ENCODE measurements around the gene OR1F1. TPM values are rescaled to one million over a fixed set of nuclear protein-coding genes. Genes with fewer than 3 reads are reported as not detected.

The OR1F1 gene
- total and polyA plus RNA-seq, 9 of the 15 experiments (the other 6 are each of a cell fraction or from before 2014, with no cell fraction given) = 0.15 to 0.61 (median 0.35) TPM; not detected in 3

GRCh38 chr16:3214904-3215600 lies 27.0 kb downstream of the OR1F1 start:
- Histone ChIP-seq H3K27me3 (ENCODE audit: control insufficient read depth in 2 of 2, insufficient read depth in 2 of 2, low read length in 2 of 2) (peaks cover 14 to 33% of the 10 kb centered on the region in 2 experiments), H3K9me3 (replicated peaks; ENCODE audit: control insufficient read depth, insufficient read depth, low read depth, low read length) (peaks cover 2% of the 10 kb centered on the region; the same call in 1 of the 2 replicates), H4K20me1 (replicated peaks; ENCODE audit: control insufficient read depth, insufficient read depth, low read length) (no peaks in the 10 kb centered on the region), H3K9me1 (ENCODE audit: control insufficient read depth, insufficient read depth, low read length) (no peaks in the 10 kb centered on the region), H3K4me3 (no peak overlapping the region), H3K79me2 (ENCODE audit: control insufficient read depth, insufficient read depth, low read length) (no peaks in the 10 kb centered on the region), H3K36me3 (ENCODE audit: control insufficient read depth, insufficient read depth, low read length) (no peaks in the 10 kb centered on the region), H3K4me1 (replicated peaks in 1 of 2; ENCODE audit: control insufficient read depth in 2 of 2, insufficient read depth in 2 of 2, low read length in 2 of 2) (no peaks in the 10 kb centered on the region; a peak in 1 of 5 replicates), H3K4me2 (ENCODE audit: insufficient read depth, low read length) (no peak overlapping the region), H3K27ac (ENCODE audit: extremely low read depth, low read depth, low read length) (no peak overlapping the region), H3K9ac (ENCODE audit: insufficient read depth in 1 of 2, low read depth in 2 of 2, low read length in 2 of 2) (no peak overlapping the region), H2AFZ (ENCODE audit: low read depth, low read length) (no peak overlapping the region)
- WGBS (ENCODE audit: insufficient coverage, low coverage, missing lambda C conversion rate) = under 1% methylated on average over 7 of the region's 7 CpGs
- BruUV-seq (replicated peaks) = no TSS peak
- no peak for ATAC-seq
- TF ChIP-seq, protein P1, sequence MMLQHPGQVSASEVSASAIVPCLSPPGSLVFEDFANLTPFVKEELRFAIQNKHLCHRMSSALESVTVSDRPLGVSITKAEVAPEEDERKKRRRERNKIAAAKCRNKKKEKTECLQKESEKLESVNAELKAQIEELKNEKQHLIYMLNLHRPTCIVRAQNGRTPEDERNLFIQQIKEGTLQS (IDR thresholded peaks at IDR 0.05) = no peak
- TF ChIP-seq, protein P1 (CRISPR knock-in tag; conservative IDR thresholded peaks at IDR 0.05) = no peak
- TF ChIP-seq ELK3 (CRISPR knock-in tag; IDR thresholded peaks at IDR 0.05) = no peak
- TF ChIP-seq HMBOX1 (IDR thresholded peaks at IDR 0.05) = 0 out of 2 replicates have a peak, but pooled peaks have one; percentile 41
- no peak for TF ChIP-seq MLLT1 (IDR thresholded peaks at IDR 0.05)
- TF ChIP-seq ZNF785 (CRISPR knock-in tag; IDR thresholded peaks at IDR 0.05) = no peak
- TF ChIP-seq TAL1 (IDR thresholded peaks at IDR 0.05) = no peak
- TF ChIP-seq, protein P2, sequence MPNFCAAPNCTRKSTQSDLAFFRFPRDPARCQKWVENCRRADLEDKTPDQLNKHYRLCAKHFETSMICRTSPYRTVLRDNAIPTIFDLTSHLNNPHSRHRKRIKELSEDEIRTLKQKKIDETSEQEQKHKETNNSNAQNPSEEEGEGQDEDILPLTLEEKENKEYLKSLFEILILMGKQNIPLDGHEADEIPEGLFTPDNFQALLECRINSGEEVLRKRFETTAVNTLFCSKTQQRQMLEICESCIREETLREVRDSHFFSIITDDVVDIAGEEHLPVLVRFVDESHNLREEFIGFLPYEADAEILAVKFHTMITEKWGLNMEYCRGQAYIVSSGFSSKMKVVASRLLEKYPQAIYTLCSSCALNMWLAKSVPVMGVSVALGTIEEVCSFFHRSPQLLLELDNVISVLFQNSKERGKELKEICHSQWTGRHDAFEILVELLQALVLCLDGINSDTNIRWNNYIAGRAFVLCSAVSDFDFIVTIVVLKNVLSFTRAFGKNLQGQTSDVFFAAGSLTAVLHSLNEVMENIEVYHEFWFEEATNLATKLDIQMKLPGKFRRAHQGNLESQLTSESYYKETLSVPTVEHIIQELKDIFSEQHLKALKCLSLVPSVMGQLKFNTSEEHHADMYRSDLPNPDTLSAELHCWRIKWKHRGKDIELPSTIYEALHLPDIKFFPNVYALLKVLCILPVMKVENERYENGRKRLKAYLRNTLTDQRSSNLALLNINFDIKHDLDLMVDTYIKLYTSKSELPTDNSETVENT (CRISPR knock-in tag; IDR thresholded peaks at IDR 0.05) = no peak
- no peak for TF ChIP-seq HNRNPL (IDR thresholded peaks at IDR 0.05; ENCODE audit: low read depth, low read length)
- no peak for TF ChIP-seq HNRNPK (IDR thresholded peaks at IDR 0.05; ENCODE audit: low read depth, low read length, poor library complexity, severe bottlenecking)
- intact Hi-C loops (cut with micrococcal nuclease) (no loop called here), in situ Hi-C loops (cut with MboI) (no loop called here)
- DNase-seq (ENCODE audit: extremely low read depth in 1 of 4, low spot score in 3 of 4) = no peak
- peak; percentile 29 for FAIRE-seq
- POLR2A ChIA-PET = no interaction called here
- CTCF ChIA-PET (ENCODE audit: low intra/inter-chr PET ratio) = no interaction called here
